Left lobe of liver (tissue), 2 donors: ENCODE measurements around the gene FBXO34. TPM values are rescaled to one million over a fixed set of nuclear protein-coding genes. Genes with fewer than 3 reads are reported as not detected.
"Not testable (repeated sequence)": the region's sequence is repeated elsewhere in the genome, so short reads cannot be mapped to it uniquely, and the experiment has no call there.

Experiments used
- ATAC-seq: fragments of 200-7000 bp; cut with Tn5 transposase; one replicate; pipeline ENCODE4 v1.9.1; 2020; ENCODE audit warnings: mild to moderate bottlenecking, moderate library complexity
- DNase-seq: peaks from one replicate; pipeline ENCODE4 v3.0.0-alpha.2; 2020; ENCODE audit warnings: low spot score
- total RNA-seq: library from RNA; stranded (reverse); gene quantifications from one replicate; pipeline ENCODE4 v1.2.1, GENCODE V29; 2021
- donor health status: DM: no; HTN: no; CAD: no; lungs with moderate emphysema.
- donor health status: DM: no; HTN: yes; CAD: no.

FBXO34 gene
- total RNA-seq, 1 donor from 2014 or later, result 5.8 TPM

GRCh38 chr14:55373784-55374705 lies 102.8 kb downstream of the FBXO34 start:
- no peak for ATAC-seq

GRCh38 chr14:55374771-55375170 lies 103.5 kb downstream of the FBXO34 start:
- DNase-seq (no peak), ATAC-seq (no peak)

More at GRCh38 chr14:55373784-55374705, 102.8 kb downstream of the FBXO34 start:
- DNase-seq, result no peak

DNA sequence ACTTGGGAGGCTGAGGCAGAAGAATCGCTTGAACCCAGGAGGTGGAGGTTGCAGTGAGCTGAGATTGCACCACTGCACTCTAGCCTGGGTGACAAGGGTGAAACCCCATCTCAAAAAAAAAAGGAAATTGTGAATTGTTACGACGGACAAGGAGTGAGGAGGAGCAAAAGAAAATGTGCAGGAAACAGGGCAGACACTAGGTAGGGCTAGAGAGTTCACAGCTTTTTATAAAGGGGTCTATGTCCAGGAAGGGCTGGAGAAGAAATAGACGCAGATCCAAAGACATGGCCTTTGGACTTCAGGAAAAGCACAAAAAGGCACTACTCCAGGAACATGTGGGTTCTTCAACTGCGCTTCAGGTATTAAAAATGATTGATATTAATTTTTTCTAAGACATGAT lies 106.0 kb downstream of the FBXO34 start:
- DNase-seq (no peak), ATAC-seq (no peak)

GRCh38 chr14:55381040-55381439 lies 109.8 kb downstream of the FBXO34 start:
- no peak for DNase-seq
- ATAC-seq, result peak; percentile 60

DNA sequence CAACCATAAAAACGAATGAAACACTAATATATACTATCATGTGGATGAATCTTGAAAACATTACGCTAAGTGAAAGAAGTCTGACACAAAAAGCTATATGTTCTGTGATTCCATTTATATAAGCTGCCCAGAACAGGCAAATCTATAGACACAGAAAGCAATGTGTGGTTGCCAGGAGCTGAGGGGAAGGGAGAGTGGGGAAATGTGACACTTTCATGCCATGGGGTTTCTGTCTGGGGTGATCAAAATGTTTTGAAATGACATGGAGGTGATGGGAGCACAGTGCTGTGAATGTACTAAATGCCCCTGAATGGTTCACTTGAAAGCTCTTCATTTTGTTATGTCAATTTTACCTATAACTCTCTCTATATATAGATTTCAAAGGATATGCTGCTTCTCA lies 110.3 kb downstream of the FBXO34 start:
- ATAC-seq (no peak), DNase-seq (no peak)

DNA sequence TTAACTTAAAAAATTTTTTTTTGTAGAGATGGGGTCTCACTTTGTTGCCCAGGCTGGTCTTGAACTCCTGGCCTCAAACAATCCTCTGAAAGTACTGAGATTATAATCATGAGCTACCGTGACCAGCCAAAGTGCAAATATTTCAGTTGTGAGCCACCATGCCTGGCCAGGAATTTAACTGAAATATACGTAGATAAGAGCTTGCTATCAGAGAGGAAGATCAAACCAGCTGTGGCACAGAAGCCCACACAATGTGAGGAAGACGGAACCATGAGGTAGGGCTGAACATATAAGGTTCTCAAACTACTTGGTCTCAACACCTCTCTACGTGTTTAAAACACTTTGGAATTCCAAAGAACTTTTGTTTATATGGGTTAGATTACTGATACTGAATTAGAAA lies 111.3 kb downstream of the FBXO34 start:
- ATAC-seq (no peak), DNase-seq (no peak)

- DNase-seq, ATAC-seq: not testable (repeated sequence)
Measured at GRCh38 chr14:55383056-55383466, 111.8 kb downstream of the FBXO34 start.

GRCh38 chr14:55383541-55384140 lies 112.4 kb downstream of the FBXO34 start:
- ATAC-seq, result no peak

DNA sequence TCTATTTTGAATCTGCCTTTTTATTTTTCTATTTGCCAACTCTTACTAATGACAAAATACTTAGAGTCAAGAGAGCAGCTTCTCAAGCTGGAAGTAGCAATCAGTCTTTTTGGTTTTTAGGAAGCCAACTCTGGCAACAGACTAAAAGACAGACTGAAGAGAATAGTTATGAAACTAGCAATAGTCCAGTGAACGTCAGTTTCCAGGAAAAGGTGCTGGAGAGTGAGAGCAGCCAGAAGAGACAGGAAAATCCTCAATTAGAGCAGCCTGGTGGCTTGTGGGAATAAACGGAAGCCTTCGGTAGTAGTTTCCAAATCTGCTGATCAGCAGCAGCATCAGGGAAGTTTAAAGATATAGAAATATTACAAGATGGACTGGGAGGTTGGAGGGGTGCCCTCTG lies 113.3 kb downstream of the FBXO34 start:
- ATAC-seq (no peak), DNase-seq (no peak)

More at GRCh38 chr14:55383541-55384140, 112.4 kb downstream of the FBXO34 start:
- no peak for DNase-seq

DNA sequence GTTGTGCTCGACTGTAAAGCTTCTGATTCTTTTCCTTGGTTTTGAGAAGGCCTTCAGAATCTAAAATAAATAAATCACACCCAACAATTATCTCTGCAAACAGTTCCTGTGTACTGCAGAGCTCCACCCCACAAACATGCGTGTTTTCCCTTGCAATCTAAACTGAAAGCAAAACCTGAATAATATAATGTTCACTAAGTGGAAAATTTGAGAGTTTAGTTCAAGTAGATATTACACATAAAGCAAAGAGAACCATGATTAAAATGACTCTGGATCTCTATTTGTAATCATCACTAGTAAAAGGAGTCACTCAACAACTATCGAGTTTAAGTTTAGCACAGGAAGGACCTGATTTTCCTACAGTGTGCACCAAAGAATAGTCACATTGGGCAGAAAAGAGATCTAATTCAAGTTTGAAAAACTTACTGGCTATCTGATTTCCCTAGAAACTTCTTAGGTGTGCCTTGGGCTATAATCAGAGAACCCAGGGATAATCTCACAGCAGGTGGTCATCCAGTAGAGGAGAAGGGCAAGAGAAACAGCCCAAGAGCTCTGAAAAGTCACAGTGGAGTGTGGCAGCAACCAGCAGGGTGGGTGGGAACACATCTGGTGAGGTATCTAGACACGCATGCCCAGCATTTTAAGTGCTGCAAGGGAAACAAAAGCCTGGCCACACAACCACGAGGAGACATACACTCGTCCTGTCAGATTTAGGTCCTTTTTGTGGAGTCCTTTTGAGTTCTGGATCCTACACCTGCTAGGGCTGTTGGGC lies 115.0 kb downstream of the FBXO34 start:
- ATAC-seq, result no peak
- no peak for DNase-seq

DNA sequence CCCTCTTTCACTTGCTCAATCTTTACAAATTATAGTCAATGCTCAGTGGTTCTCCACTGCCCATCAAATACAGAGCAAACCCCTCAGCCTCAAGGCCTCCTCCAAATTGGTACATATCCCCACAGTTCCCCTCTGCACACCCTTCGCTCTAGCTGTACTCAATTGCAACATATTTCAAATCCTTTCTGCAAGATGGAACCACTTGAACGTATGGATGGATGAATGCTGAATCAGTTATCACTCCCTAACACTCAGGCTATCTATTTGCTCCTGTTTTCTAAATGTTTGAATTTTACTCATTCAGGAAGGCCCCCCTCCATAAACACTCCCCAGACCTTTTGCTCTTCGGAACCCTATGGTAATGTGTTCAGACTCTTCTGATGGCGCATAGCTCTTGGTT lies 115.9 kb downstream of the FBXO34 start:
- DNase-seq (no peak), ATAC-seq (no peak)

DNA sequence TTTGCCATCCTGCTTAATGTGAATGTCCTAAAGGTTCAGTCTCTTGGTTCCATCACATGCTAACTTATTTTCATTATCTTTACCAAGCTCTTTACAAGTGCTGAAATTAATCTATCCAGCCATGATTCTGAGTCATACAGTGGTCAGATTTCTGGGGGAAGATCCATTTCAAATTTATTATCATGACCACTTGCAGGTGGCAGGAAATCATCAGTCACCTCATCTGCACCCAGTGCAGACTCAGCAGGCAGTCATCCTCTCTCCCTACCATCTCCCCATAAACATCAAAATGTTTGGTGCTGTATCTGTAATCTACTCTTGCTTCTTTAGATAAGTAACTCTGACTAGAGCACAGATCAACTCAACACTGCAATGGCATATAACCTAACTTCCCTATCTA lies 116.9 kb downstream of the FBXO34 start:
- ATAC-seq, result no peak
- DNase-seq, result no peak

GRCh38 chr14:55389330-55389729 lies 118.1 kb downstream of the FBXO34 start:
- ATAC-seq (no peak), DNase-seq (no peak)

GRCh38 chr14:55398679-55399078 lies 127.5 kb downstream of the FBXO34 start:
- ATAC-seq (no peak), DNase-seq (no peak)

- DNase-seq (no peak), ATAC-seq (no peak)
Measured at GRCh38 chr14:55399183-55399582, 128.0 kb downstream of the FBXO34 start.

DNA sequence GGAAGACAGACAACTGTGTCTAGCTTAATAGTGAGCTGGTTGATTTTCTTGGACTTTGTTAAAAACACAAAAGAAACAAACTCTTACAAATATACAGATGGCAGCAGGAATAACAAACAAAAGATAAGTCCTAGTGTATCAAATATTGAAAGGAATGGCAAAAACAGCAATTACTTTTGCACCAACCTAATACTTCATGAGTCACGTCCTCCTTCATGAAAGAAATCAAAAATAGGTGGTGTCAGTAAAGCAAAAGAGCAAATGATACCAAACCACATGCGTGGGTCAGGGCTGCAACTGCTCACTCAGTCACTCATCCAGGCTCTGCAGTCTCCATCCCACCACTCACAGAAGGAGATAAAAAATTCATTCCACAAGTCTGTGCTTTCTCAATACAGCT lies 128.6 kb downstream of the FBXO34 start:
- no peak for ATAC-seq
- no peak for DNase-seq

DNA sequence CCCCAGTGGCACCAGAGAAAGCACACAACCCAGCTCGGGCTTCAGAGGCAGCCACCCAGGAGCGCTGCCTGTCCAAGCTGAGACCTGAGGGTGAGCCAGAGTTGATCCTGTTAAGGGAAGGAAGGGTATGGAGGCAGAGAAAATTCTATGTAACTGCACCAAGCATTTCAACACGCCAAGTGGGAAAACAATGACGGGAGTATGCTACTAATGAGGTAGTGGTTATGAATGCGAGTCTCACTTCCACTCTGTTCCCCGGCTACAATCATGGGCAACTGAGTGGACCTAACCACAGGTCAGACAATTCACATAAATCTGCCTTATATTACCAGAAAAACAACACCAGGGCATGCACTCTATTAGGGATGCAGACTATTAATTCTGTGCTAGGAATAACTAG lies 130.5 kb downstream of the FBXO34 start:
- no peak for DNase-seq
- ATAC-seq, result no peak
